Endothelial cell of umbilical vein (primary cell): ENCODE data around the gene APOBEC3G. TPM values are rescaled to one million over a fixed set of nuclear protein-coding genes. Genes with fewer than 3 reads are reported as not detected.

ENCODE experiments used
- BruUV-seq: library from RNA; stranded (reverse); fragments of 400-500 nt; replicated peaks from 2 replicates; lab custom pipeline; 2021; lab: Mats Ljungman, UMichigan
- CTCF ChIA-PET: fragments of 300-600, 350-600 bp; sonication (Branson Sonifier 250); formaldehyde crosslinking; loops from one replicate; lab custom pipeline; 2021; ENCODE audit warnings: antibody characterized with exemption, inconsistent platforms; lab: Charles Lee
- POLR2A ChIA-PET: fragments of 300-600, 350-600 bp; sonication (Branson Sonifier 250); formaldehyde crosslinking; loops from one replicate; lab custom pipeline; 2021; ENCODE audit warnings: antibody characterized with exemption, inconsistent platforms; lab: Charles Lee
- DNase-seq: peaks from one replicate; pipeline ENCODE4 v3.0.0-alpha.2; 2011; ENCODE audit warnings: low read depth, low spot score
- FAIRE-seq: peaks from 2 replicates; lab custom pipeline; 2011; peaks lifted over from hg19 to GRCh38; lab: Jason Lieb, UNC
- H2AFZ ChIP-seq: 2 replicates; pipeline ENCODE4 v1.6.0; 2012; ENCODE audit warnings: low read depth, low read length, control low read depth, inconsistent platforms
- H3K27ac ChIP-seq: 2 replicates; pipeline ENCODE4 v1.5.1; 2011; ENCODE audit warnings: low read depth, mild to moderate bottlenecking, control low read depth, low read length, moderate library complexity; ENCODE audit not compliant: insufficient read depth
- H3K27me3 ChIP-seq, 2 experiments: 2 replicates each; pipeline versions ENCODE4 v1.6.0 to v1.6.1; 2011; ENCODE audit warnings: low read length in 2 of 2, mixed read lengths in 1 of 2; ENCODE audit not compliant: control insufficient read depth in 2 of 2, insufficient read depth in 2 of 2
- H3K36me3 ChIP-seq, 2 experiments: 2 replicates in 1 of 2; 3 replicates in 1 of 2; pipeline ENCODE4 v1.5.1; 2011; ENCODE audit warnings: low read length in 2 of 2, mild to moderate bottlenecking in 1 of 2, moderate library complexity in 1 of 2; ENCODE audit not compliant: control insufficient read depth in 2 of 2, insufficient read depth in 2 of 2; ENCODE audit errors: extremely low read depth in 1 of 2
- H3K4me1 ChIP-seq: 3 replicates; pipeline ENCODE4 v1.5.1; 2011; ENCODE audit warnings: mild to moderate bottlenecking, low read length; ENCODE audit not compliant: control insufficient read depth, insufficient read depth; ENCODE audit errors: extremely low read depth
- H3K4me2 ChIP-seq: 2 replicates; pipeline ENCODE4 v1.6.1; 2011; ENCODE audit warnings: low read length, control low read depth, mixed read lengths; ENCODE audit not compliant: insufficient read depth
- H3K4me3 ChIP-seq, 3 experiments: fragments of 200-600 bp in 1 of 3; sonication (generic), shearing (Covaris generic) in 1 of 3; replicated peaks in 1 of 3; 2 replicates each; pipeline ENCODE4 v1.5.1; 2011 to 2016; ENCODE audit warnings: control low read depth in 3 of 3, low read length in 3 of 3, mild to moderate bottlenecking in 2 of 3, inconsistent platforms in 1 of 3, low read depth in 1 of 3, moderate library complexity in 1 of 3; ENCODE audit not compliant: insufficient read depth in 1 of 3
- H3K79me2 ChIP-seq: 2 replicates; pipeline ENCODE4 v1.6.0; 2012; ENCODE audit warnings: low read length, inconsistent platforms; ENCODE audit not compliant: control insufficient read depth, insufficient read depth
- H3K9ac ChIP-seq: replicated peaks from 2 replicates; pipeline ENCODE3; 2011; ENCODE audit warnings: low read length, control low read depth; ENCODE audit not compliant: insufficient read depth; ENCODE audit errors: extremely low read depth
- H3K9me1 ChIP-seq: replicated peaks from 3 replicates; pipeline ENCODE4 v1.6.0; 2011; ENCODE audit warnings: mild to moderate bottlenecking, low read length; ENCODE audit not compliant: control insufficient read depth, insufficient read depth; ENCODE audit errors: extremely low read depth
- H3K9me3 ChIP-seq: replicated peaks from 2 replicates; pipeline ENCODE4 v1.5.1; 2012; ENCODE audit warnings: low read length, inconsistent platforms; ENCODE audit not compliant: control insufficient read depth, insufficient read depth
- H4K20me1 ChIP-seq: replicated peaks from 2 replicates; pipeline ENCODE3; 2011; ENCODE audit warnings: mild to moderate bottlenecking, low read length; ENCODE audit not compliant: control insufficient read depth, insufficient read depth; ENCODE audit errors: extremely low read depth
- CTCF ChIP-seq, 2 donors: IDR thresholded peaks; 1 replicate in 1 of 2; 2 replicates in 1 of 2; pipeline ENCODE4 v1.5.1; 2011; ENCODE audit warnings: low read length in 2 of 2, mild to moderate bottlenecking in 2 of 2, moderate library complexity in 2 of 2, control low read depth in 1 of 2, inconsistent platforms in 1 of 2, low read depth in 1 of 2; ENCODE audit not compliant: insufficient read depth in 1 of 2; ENCODE audit errors: extremely low read depth in 1 of 2
- EZH2 ChIP-seq: IDR thresholded peaks from 2 replicates; pipeline ENCODE4 v1.6.1; 2012; ENCODE audit warnings: borderline replicate concordance, low read depth, mild to moderate bottlenecking, moderate library complexity, low read length, inconsistent platforms; ENCODE audit not compliant: severe bottlenecking
- JUN ChIP-seq: IDR thresholded peaks from 2 replicates; pipeline ENCODE4 v1.6.1; 2011; ENCODE audit warnings: borderline replicate concordance, low read depth; ENCODE audit not compliant: insufficient read length, insufficient read depth
- dilution Hi-C: fragments of 300-500 bp; cut with MboI; formaldehyde crosslinking; loops from one replicate; pipeline ENCODE4 v1.15.0; 2019; ENCODE audit warnings: low sequenced_read_pairs; ENCODE audit not compliant: extremely low pct_ligation_motif_present
- intact Hi-C: fragments of 100-400 bp; cut with micrococcal nuclease; formaldehyde crosslinking; loops from one replicate; pipeline ENCODE4 v1.10.0; 2022
- polyA plus RNA-seq, 4 experiments: library from polyadenylated mRNA; depleted of rRNA in 3 of 4; stranded (reverse) in 3 of 4; unstranded in 1 of 4; fragments of >200 nt; gene quantifications; 2 replicates each; pipeline versions ENCODE4 v1.2.1 to v1.2.3, GENCODE V29; 2011 to 2012; ENCODE audit warnings: missing spikeins in 1 of 4
- total RNA-seq: library from RNA; stranded (reverse); gene quantifications from 2 replicates; pipeline ENCODE4 v1.2.3, GENCODE V29; 2021

The APOBEC3G gene
- total and polyA plus RNA-seq, 2 donors (not counting 3 experiments of a cell fraction or from before 2014, with no cell fraction given): 3.6 to 5.1 TPM

- dilution Hi-C loops (no loop called here), intact Hi-C loops (no loop called here)
- Histone ChIP-seq H4K20me1 (no peaks in the 10 kb centered on the region), H3K9me1 (no peaks in the 10 kb centered on the region), H3K4me1 (no peaks in the 10 kb centered on the region), H3K9ac (no peak overlapping the region), H3K36me3 (no peaks in the 10 kb centered on the region), H2AFZ (no peak overlapping the region), H3K4me2 (no peak overlapping the region), H3K9me3 (no peaks in the 10 kb centered on the region), H3K4me3 (no peak overlapping the region), H3K27me3 (peaks cover 0 to 2% of the 10 kb centered on the region in 2 experiments), H3K79me2 (no peaks in the 10 kb centered on the region), H3K27ac (no peak overlapping the region)
- POLR2A ChIA-PET: no interaction called here
- no TSS peak for BruUV-seq
- no peak for TF ChIP-seq CTCF (IDR thresholded peaks at IDR 0.05; ENCODE audit: extremely low read depth in 1 of 2, insufficient read depth in 1 of 2, low read depth in 1 of 2, low read length in 2 of 2)
- TF ChIP-seq EZH2: no peak
- no peak for TF ChIP-seq JUN
- no peak for DNase-seq
- CTCF ChIA-PET: interaction anchor here (0.7 to 1.6 kb wide), 3 partner anchors 9 to 362 kb away, joined by 3 to 5 read pairs (median 4); no protein-coding TSS in a partner anchor
- FAIRE-seq: no peak
Measured at GRCh38 chr22:39130892-39131855, 54.1 kb downstream of the APOBEC3G start.
